COLO829 (cell line): Measurements from ENCODE around the gene PRM2.

Experiments
- DNase-seq: peaks from one replicate; pipeline ENCODE4 v3.0.0; 2012; ENCODE audit warnings: low spot score

PRM2 gene

GRCh38 chr16:11260596-11260966 lies 15.7 kb downstream of the PRM2 start:
- DNase-seq = no peak

- DNase-seq = no peak
Measured at GRCh38 chr16:11259655-11260595, 16.4 kb downstream of the PRM2 start.

GRCh38 chr16:11258553-11259492 lies 17.5 kb downstream of the PRM2 start:
- peak; percentile 35 for DNase-seq

GRCh38 chr16:11257131-11257938 lies 18.9 kb downstream of the PRM2 start:
- DNase-seq = peak; percentile 82

- no peak for DNase-seq
Measured at GRCh38 chr16:11256661-11257130, 19.6 kb downstream of the PRM2 start.

GRCh38 chr16:11255737-11256660 lies 20.3 kb downstream of the PRM2 start, which contains the start of gene SOCS1:
TSS of gene SOCS1 (minus strand) at chr16:11256204. CDS start at chr16:11255478, 726 bp downstream.
- peak; percentile 77 for DNase-seq

GRCh38 chr16:11254913-11255736 lies 21.2 kb downstream of the PRM2 start:
- DNase-seq = no peak

- DNase-seq = no peak
Measured at GRCh38 chr16:11253995-11254912, 22.0 kb downstream of the PRM2 start.

- DNase-seq = no peak
Measured at GRCh38 chr16:11253009-11253994, 23.0 kb downstream of the PRM2 start.

GRCh38 chr16:11252482-11252931 lies 23.8 kb downstream of the PRM2 start:
- DNase-seq = no peak

GRCh38 chr16:11251525-11252481 lies 24.5 kb downstream of the PRM2 start:
- DNase-seq = no peak

GRCh38 chr16:11250786-11251524 lies 25.3 kb downstream of the PRM2 start:
- DNase-seq = no peak

- no peak for DNase-seq
Measured at GRCh38 chr16:11250091-11250785, 26.0 kb downstream of the PRM2 start.

- DNase-seq = no peak
Measured at GRCh38 chr16:11249233-11250061, 26.8 kb downstream of the PRM2 start.
